ENCODE measurements around the gene KCNQ1. TPM values are rescaled to one million over a fixed set of nuclear protein-coding genes. Genes with fewer than 3 reads are reported as not detected.

KCNQ1 gene
- total and polyA plus RNA-seq, 7 donors: 0.48 to 3.1 (median 1.1) TPM

- H3K27ac ChIP-seq: no peak overlapping the region
- DNase-seq (peak in 1 of 2 donors; percentile 12), ATAC-seq (no peak)
- no peaks in the 10 kb centered on the region for H3K36me3 ChIP-seq (ENCODE audit: insufficient read depth in 1 of 2, low read depth in 1 of 2)
- no peaks in the 10 kb centered on the region for H3K27me3 ChIP-seq (ENCODE audit: insufficient read depth in 3 of 3, low read length in 2 of 3)
- no peak for TF ChIP-seq CTCF (IDR thresholded peaks at IDR 0.05)
- no peaks in the 10 kb centered on the region for H3K4me1 ChIP-seq
- no peak overlapping the region for H3K4me3 ChIP-seq
- intact Hi-C loops (cut with DNase I): no loop called here
- 90 to 95% (median 94%) methylated on average over 12 to 13 of the region's 13 CpGs for WGBS, 3 donors
- H3K9me3 ChIP-seq: no peaks in the 10 kb centered on the region
These were observed 120.8 kb downstream of the KCNQ1 start for GRCh38 chr11:2565447-2566222.

- intact Hi-C loops (cut with DNase I): no loop called here
- H3K9me3 ChIP-seq: no peaks in the 10 kb centered on the region
- H3K36me3 ChIP-seq (ENCODE audit: insufficient read depth in 1 of 2, low read depth in 1 of 2): no peaks in the 10 kb centered on the region
- ATAC-seq: no peak
- peak; percentile 12 to 47 for DNase-seq
- H3K4me1 ChIP-seq: no peaks in the 10 kb centered on the region
- TF ChIP-seq CTCF (IDR thresholded peaks at IDR 0.05): no peak
- WGBS, 3 donors: 92 to 94% (median 94%) methylated on average over 16 of the region's 16 CpGs
- no peaks in the 10 kb centered on the region for H3K27me3 ChIP-seq (ENCODE audit: insufficient read depth in 3 of 3, low read length in 2 of 3)
- H3K4me3 ChIP-seq: no peak overlapping the region
- H3K27ac ChIP-seq: no peak overlapping the region
These were observed 121.6 kb downstream of the KCNQ1 start for GRCh38 chr11:2566223-2567025.

- DNase-seq (peak; percentile 3 to 34), ATAC-seq (no peak)
- intact Hi-C loops (cut with DNase I): no loop called here
- no peaks in the 10 kb centered on the region for H3K9me3 ChIP-seq
- no peak for TF ChIP-seq CTCF (IDR thresholded peaks at IDR 0.05)
- no peaks in the 10 kb centered on the region for H3K36me3 ChIP-seq (ENCODE audit: insufficient read depth in 1 of 2, low read depth in 1 of 2)
- no peaks in the 10 kb centered on the region for H3K27me3 ChIP-seq (ENCODE audit: insufficient read depth in 3 of 3, low read length in 2 of 3)
- 91 to 94% (median 91%) methylated on average over 5 of the region's 5 CpGs for WGBS, 3 donors
- no peaks in the 10 kb centered on the region for H3K4me1 ChIP-seq
- H3K4me3 ChIP-seq: no peak overlapping the region
- no peak overlapping the region for H3K27ac ChIP-seq
These were observed 122.3 kb downstream of the KCNQ1 start for GRCh38 chr11:2567026-2567671.

GRCh38 chr11:2569321-2569721 lies 124.5 kb downstream of the KCNQ1 start:
- Histone ChIP-seq H3K36me3 (ENCODE audit: insufficient read depth in 1 of 2, low read depth in 1 of 2) (no peaks in the 10 kb centered on the region), H3K9me3 (no peaks in the 10 kb centered on the region), H3K4me1 (no peaks in the 10 kb centered on the region), H3K27me3 (ENCODE audit: insufficient read depth in 3 of 3, low read length in 2 of 3) (no peaks in the 10 kb centered on the region), H3K4me3 (no peak overlapping the region), H3K27ac (no peak overlapping the region)
- intact Hi-C loops (cut with DNase I): no loop called here
- ATAC-seq (no peak), DNase-seq (peak; percentile 6 to 33)
- no peak for TF ChIP-seq CTCF (IDR thresholded peaks at IDR 0.05)
- WGBS, 3 donors: 84 to 91% (median 86%) methylated on average over 13 to 14 of the region's 14 CpGs

Data from psoas muscle (tissue), 8 donors.